H1 (cell line): Measurements from ENCODE around the gene SRGAP3.

Experiments
- EP300 ChIP-seq, 2 experiments: IDR thresholded peaks; 1 replicate in 1 of 2; 2 replicates in 1 of 2; pipeline ENCODE4 v1.6.1; 2011 to 2012; ENCODE audit warnings: low read depth in 2 of 2, low read length in 2 of 2, mild to moderate bottlenecking in 2 of 2, borderline replicate concordance in 1 of 2, inconsistent platforms in 1 of 2, moderate library complexity in 1 of 2
- POLR2A ChIP-seq, 2 experiments: IDR thresholded peaks; 1 replicate in 1 of 2; 2 replicates in 1 of 2; pipeline ENCODE4 v1.6.1; 2011; ENCODE audit warnings: low read depth in 2 of 2, low read length in 2 of 2, mild to moderate bottlenecking in 2 of 2; ENCODE audit errors: control extremely low read depth in 1 of 2
- POU5F1 ChIP-seq: IDR thresholded peaks from 2 replicates; pipeline ENCODE4 v1.6.1; 2011; ENCODE audit warnings: low read depth, mild to moderate bottlenecking, low read length, moderate library complexity
- TAF1 ChIP-seq: IDR thresholded peaks from 2 replicates; pipeline ENCODE4 v1.6.1; 2011; ENCODE audit warnings: mild to moderate bottlenecking, low read depth, low read length
- TF ChIP-seq, protein P1 (sequence below): IDR thresholded peaks from 2 replicates; pipeline ENCODE4 v1.6.1; 2011; ENCODE audit warnings: low read length, improper control_type of control experiment
- TF ChIP-seq, protein P2 (sequence below), 3 experiments: IDR thresholded peaks; 1 replicate in 2 of 3; 2 replicates in 1 of 3; pipeline versions ENCODE4 v1.5.1 to v1.6.1; 2011; ENCODE audit warnings: low read length in 3 of 3, mild to moderate bottlenecking in 3 of 3, inconsistent platforms in 2 of 3, low read depth in 1 of 3, moderate library complexity in 1 of 3; ENCODE audit not compliant: insufficient read depth in 1 of 3; ENCODE audit errors: control extremely low read depth in 1 of 3

DNA sequence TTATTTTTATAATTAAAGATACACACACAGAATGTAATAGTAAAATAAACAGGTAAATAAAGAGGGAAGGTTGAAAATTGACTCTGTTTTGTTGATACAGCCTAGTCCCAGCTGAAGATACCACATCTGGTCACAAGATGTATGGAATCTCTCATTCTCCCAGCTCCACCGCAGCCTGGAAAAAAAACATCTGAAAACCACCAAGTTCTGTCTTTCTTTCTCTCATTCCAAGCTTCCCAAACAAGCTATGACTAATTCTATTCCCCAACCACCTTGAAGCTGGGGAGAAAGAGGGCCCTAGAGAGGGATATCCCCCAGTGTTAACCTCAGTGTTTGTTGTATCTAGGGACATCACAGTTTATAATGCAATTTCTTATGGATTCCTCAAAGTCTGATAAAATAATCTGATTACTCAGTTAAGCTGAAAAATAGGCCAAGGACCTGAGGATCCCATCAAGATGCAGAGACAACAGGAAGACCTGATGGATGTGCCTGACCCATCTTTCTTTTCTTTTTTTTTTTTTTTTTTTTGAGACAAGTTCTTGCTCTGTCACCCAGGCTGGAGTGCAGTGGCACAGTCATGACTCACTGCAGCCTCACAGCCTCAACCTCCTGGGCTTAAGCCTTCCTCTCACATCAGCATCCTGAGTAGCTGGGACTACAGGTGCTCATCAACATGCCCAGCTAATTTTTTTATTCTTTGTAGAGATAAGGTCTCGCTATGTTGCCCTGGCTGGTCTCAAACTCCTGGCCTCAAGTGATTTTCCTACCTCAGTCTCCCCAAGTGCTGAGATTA lies 38.1 kb downstream of the SRGAP3 start:
- TF ChIP-seq POLR2A (IDR thresholded peaks at IDR 0.05; ENCODE audit: control extremely low read depth in 1 of 2, low read depth in 2 of 2, low read length in 2 of 2) (no peak), EP300 (IDR thresholded peaks at IDR 0.05; ENCODE audit: borderline replicate concordance in 1 of 2, low read depth in 2 of 2, low read length in 2 of 2) (no peak), TAF1 (no peak), POU5F1 (no peak)
- TF ChIP-seq, protein P1, sequence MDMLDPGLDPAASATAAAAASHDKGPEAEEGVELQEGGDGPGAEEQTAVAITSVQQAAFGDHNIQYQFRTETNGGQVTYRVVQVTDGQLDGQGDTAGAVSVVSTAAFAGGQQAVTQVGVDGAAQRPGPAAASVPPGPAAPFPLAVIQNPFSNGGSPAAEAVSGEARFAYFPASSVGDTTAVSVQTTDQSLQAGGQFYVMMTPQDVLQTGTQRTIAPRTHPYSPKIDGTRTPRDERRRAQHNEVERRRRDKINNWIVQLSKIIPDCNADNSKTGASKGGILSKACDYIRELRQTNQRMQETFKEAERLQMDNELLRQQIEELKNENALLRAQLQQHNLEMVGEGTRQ, result no peak
- TF ChIP-seq, protein P2, sequence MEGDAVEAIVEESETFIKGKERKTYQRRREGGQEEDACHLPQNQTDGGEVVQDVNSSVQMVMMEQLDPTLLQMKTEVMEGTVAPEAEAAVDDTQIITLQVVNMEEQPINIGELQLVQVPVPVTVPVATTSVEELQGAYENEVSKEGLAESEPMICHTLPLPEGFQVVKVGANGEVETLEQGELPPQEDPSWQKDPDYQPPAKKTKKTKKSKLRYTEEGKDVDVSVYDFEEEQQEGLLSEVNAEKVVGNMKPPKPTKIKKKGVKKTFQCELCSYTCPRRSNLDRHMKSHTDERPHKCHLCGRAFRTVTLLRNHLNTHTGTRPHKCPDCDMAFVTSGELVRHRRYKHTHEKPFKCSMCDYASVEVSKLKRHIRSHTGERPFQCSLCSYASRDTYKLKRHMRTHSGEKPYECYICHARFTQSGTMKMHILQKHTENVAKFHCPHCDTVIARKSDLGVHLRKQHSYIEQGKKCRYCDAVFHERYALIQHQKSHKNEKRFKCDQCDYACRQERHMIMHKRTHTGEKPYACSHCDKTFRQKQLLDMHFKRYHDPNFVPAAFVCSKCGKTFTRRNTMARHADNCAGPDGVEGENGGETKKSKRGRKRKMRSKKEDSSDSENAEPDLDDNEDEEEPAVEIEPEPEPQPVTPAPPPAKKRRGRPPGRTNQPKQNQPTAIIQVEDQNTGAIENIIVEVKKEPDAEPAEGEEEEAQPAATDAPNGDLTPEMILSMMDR (IDR thresholded peaks at IDR 0.05; ENCODE audit: control extremely low read depth in 1 of 3, insufficient read depth in 1 of 3, low read depth in 1 of 3, low read length in 3 of 3), result no peak
